Measurements from ENCODE around the gene MOK.

GRCh38 chr14:102278631-102278935 is 26.4 kb downstream of the MOK start:
- TF ChIP-seq CTCF (conservative IDR thresholded peaks at IDR 0.05 in 1 of 2, IDR thresholded peaks at IDR 0.05 in 1 of 2; ENCODE audit: low read depth in 1 of 2, low read length in 2 of 2) (no peak), EZH2 (IDR thresholded peaks at IDR 0.05; ENCODE audit: low read length, missing control alignments) (no peak)
